Mammary epithelial cell (primary cell): Measurements from ENCODE around the gene CCL21.
A peak's percentile ranks its signal among the peaks of the same experiment; 100 is the strongest.

ENCODE experiments used
- EZH2 ChIP-seq: IDR thresholded peaks from 2 replicates; pipeline ENCODE4 v1.6.1; 2012; ENCODE audit warnings: low read length, inconsistent platforms, borderline replicate concordance
- TF ChIP-seq, protein P1 (sequence below), 2 donors: IDR thresholded peaks in 1 of 2; conservative IDR thresholded peaks in 1 of 2; 2 replicates each; pipeline ENCODE4 v1.5.1; 2011 to 2012; ENCODE audit warnings: inconsistent platforms in 2 of 2, low read length in 2 of 2, mild to moderate bottlenecking in 2 of 2, control low read depth in 1 of 2, low read depth in 1 of 2; ENCODE audit not compliant: insufficient read depth in 1 of 2; ENCODE audit errors: extremely low read depth in 1 of 2

GRCh38 chr9:34701769-34702736, 7.9 kb downstream of the CCL21 start:
- TF ChIP-seq, protein P1, sequence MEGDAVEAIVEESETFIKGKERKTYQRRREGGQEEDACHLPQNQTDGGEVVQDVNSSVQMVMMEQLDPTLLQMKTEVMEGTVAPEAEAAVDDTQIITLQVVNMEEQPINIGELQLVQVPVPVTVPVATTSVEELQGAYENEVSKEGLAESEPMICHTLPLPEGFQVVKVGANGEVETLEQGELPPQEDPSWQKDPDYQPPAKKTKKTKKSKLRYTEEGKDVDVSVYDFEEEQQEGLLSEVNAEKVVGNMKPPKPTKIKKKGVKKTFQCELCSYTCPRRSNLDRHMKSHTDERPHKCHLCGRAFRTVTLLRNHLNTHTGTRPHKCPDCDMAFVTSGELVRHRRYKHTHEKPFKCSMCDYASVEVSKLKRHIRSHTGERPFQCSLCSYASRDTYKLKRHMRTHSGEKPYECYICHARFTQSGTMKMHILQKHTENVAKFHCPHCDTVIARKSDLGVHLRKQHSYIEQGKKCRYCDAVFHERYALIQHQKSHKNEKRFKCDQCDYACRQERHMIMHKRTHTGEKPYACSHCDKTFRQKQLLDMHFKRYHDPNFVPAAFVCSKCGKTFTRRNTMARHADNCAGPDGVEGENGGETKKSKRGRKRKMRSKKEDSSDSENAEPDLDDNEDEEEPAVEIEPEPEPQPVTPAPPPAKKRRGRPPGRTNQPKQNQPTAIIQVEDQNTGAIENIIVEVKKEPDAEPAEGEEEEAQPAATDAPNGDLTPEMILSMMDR (conservative IDR thresholded peaks at IDR 0.05 in 1 of 2, IDR thresholded peaks at IDR 0.05 in 1 of 2; ENCODE audit: extremely low read depth in 1 of 2, insufficient read depth in 1 of 2, low read depth in 1 of 2, low read length in 2 of 2), result peak; percentile 99
- no peak for TF ChIP-seq EZH2
